Uterus (tissue), 2 donors: ENCODE measurements around the gene SLC46A3.

Experiments
- CTCF ChIP-seq, 4 experiments: fragments of 200-600 bp in 2 of 4; fragments of 450-650 bp in 2 of 4; sonication (generic) in 2 of 4; IDR thresholded peaks; one replicate each; pipeline ENCODE4 v1.5.1; 2016 to 2019; ENCODE audit warnings: antibody characterized with exemption in 4 of 4, mild to moderate bottlenecking in 2 of 4, moderate library complexity in 1 of 4
- POLR2A ChIP-seq, 2 donors: fragments of 450-650 bp; IDR thresholded peaks; one replicate each; pipeline ENCODE4 v1.6.1; 2016; ENCODE audit warnings: antibody characterized with exemption in 2 of 2, mild to moderate bottlenecking in 1 of 2, moderate library complexity in 1 of 2

- TF ChIP-seq CTCF (IDR thresholded peaks at IDR 0.05), result no peak
- no peak for TF ChIP-seq POLR2A (IDR thresholded peaks at IDR 0.05)
Observed at GRCh38 chr13:28747851-28748250, 29.1 kb upstream of the SLC46A3 start.
